Measurements from ENCODE around the gene TMEM62.
A peak's percentile ranks its signal among the peaks of the same experiment; 100 is the strongest.
"Not testable (repeated sequence)": the region's sequence is repeated elsewhere in the genome, so short reads cannot be mapped to it uniquely, and the experiment has no call there.

TMEM62 gene

DNA sequence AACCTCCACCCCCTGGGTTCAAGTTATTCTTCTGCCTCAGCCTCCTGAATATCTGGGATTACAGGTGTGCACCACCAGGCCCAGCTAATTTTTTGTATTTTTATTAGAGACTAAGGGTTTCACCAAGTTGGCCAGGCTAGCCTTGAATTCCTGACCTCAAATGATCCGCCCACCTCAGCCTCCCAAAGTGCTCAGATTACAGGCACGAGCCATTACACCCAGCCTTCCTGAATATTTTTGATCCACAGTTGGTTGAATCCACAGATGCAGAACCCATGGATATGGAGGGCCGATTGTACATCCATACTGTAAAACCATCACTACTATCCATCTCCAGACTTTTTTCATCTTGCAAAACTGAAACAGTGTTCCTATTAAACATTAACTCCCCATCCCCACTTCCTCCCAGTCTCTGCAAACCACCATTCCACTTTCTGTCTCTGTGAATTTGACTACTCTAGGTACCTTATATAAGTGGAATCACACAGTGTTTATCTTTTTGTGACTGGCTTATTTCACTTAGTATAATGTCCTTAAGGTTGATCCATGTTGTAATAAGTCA lies 8.2 kb upstream of the TMEM62 start:
- DNase-seq: no peak

DNA sequence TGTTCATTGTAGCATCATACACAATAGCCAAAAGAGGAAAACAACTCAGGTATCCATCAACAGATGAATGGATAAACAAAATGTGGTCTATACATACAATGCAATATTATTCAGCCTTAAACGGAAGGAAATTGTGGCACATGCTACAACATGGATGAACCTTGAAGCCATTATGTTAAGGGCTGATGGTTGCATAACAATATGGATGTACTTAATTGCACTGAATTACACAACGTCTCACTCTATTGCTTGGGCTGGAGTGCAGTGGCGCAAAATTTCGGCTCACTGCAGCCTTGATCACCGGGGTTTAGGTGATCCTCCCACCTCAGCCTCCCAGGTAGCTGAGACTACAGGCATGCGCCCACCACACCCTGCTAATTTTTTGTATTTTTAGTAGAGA lies 7.0 kb upstream of the TMEM62 start:
- no peak for DNase-seq

GRCh38 chr15:43127752-43128151 lies 5.6 kb upstream of the TMEM62 start:
- peak; percentile 73 for DNase-seq

DNA sequence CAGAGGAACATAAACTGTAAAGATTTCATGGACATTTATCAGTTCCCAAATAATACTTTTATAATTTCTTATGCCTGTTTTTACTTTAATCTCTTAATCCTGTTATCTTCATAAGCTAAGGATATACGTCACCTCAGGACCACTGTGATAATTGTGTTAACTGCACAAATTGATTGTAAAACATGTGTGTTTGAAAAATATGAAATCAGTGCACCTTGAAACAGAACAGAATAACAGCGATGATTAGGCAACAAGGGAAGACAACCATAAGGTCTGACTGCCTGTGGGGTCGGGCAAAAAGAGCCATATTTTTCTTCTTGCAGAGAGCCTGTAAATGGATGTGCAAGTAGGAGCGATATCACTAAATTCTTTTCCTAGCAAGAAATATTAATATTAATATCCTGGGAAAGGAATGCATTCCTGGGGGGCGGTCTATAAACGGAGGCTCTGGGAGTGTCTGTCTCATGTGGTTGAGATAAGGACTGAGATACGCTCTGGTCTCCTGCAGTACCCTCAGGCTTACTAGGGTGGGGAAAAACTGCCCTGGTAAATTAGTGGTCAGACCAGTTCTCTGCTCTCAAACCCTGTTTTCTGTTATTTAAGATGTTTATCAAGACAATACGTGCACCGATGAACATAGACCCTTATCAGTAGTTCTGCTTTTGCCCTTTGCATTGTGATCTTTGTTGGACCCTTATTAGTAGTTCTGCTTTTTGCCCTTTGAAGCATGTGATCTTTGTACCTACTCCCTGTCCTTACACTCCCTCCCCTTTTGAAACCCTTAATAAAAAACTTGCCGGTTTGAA lies 5.0 kb upstream of the TMEM62 start:
- DNase-seq: not testable (repeated sequence)

DNA sequence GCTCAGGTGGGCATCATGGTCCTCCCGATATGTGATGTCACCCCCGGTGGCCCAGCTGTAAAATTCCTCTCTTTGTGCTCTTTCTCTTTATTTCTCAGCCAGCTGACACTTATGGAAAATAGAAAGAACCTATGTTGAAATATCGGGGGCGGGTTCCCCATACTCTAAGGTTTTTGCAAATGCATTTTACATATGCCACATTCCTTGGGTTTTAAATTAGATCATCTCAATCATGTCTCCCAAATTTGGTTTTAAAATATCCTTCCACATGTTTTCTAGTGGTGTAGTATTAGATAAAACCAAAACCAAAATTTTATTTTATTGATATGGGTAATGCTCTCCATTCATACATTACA lies 4.4 kb upstream of the TMEM62 start:
- DNase-seq: no peak

- DNase-seq: no peak
Observed at GRCh38 chr15:43132830-43133429, 456 bp upstream of the TMEM62 start.

- DNase-seq: no peak
Observed at GRCh38 chr15:43134157-43134635, 810 bp downstream of the TMEM62 start.

DNA sequence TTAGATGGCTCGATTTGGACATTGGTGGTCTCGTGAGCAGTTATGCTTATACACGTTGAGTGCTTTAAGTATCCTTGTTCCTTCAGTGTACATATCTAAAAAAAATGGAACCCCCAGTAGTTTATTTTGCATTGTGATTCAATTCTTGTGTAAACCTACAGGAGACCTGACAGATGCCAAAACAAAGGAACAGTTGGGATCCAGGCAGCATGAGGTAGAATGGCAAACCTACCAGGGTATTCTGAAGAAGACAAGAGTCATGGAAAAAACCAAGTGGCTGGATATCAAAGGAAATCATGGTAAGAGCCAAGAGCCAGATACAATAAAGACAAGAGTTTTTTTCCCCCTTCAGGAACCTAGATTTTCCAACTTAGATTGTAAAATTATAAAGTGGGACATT lies 2.0 kb downstream of the TMEM62 start:
- DNase-seq: no peak

DNA sequence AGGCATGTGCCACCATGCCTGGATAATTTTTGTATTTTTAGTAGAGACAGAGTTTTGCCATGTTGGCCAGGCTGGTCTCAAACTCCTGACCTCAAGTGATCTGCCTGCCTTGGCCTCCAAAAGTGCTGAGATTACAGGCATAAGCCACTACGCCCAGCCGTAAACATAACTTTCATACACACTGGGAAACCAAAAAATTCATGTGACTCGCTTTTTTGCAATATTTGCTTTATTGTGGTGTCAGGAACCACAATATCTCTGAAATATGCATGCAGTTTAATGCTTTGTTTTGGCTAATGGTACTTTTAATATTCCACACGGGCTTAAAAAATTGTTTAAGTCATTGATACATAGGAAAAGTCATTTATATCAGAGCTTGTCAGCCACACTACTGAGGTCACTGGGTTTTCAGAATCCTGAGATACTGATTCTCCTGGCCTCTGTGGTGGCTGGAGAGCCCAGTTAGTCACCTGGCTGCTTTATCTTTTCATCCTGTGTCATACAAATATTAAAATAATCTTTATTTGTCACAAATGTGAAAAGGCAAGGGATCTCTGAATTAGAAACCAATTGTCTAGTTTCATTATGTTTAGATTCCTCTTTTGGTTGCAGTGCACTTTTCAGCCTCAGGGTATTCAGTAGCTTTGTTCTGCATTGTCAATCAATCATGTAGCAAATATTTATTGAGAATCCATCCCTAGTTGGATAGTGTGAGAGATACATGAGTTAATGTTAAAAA lies 10.0 kb downstream of the TMEM62 start:
- DNase-seq: no peak

DNA sequence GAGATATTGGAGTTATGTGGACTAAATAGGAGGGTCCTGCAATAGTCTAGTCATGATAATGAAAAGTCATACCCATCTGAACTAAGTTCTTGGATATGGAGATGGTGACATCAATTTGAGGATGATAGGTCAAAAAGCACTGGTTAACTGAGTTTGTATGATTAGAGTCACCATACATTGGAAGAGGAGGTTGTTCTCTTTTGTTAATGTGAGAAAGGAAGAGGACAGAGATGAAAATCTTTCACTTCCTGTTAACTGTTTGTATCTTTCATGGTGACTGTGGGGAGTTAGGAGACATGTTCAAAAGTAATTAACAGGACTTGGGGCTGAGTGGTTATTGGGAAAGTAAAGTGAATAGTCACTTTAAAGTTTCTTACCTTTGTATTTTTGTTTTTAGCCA lies 11.1 kb downstream of the TMEM62 start:
- DNase-seq: no peak

DNA sequence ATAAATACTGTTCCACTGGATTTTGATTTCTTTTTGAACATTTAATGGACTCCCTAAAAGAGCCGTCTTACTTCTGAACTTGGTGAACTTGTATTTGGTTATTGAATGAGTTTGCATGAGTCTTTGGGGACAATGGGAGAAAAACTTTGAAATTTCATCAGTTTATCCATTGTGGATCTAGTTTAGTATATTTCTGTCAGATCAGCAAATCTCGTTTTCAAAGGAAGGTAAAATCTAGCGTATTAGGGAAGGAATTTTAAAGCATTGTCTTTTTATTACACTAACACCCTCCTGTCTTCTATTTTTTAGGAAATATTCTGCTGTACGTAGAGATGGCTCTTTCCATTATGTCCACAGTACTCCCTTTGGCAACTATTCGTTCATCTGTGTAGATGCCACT lies 12.8 kb downstream of the TMEM62 start:
- no peak for DNase-seq

GRCh38 chr15:43150191-43150929 lies 17.0 kb downstream of the TMEM62 start:
- no peak for DNase-seq

GRCh38 chr15:43151688-43152087 lies 18.3 kb downstream of the TMEM62 start:
- DNase-seq: no peak

GRCh38 chr15:43153269-43153668 lies 19.9 kb downstream of the TMEM62 start:
- no peak for DNase-seq

DNA sequence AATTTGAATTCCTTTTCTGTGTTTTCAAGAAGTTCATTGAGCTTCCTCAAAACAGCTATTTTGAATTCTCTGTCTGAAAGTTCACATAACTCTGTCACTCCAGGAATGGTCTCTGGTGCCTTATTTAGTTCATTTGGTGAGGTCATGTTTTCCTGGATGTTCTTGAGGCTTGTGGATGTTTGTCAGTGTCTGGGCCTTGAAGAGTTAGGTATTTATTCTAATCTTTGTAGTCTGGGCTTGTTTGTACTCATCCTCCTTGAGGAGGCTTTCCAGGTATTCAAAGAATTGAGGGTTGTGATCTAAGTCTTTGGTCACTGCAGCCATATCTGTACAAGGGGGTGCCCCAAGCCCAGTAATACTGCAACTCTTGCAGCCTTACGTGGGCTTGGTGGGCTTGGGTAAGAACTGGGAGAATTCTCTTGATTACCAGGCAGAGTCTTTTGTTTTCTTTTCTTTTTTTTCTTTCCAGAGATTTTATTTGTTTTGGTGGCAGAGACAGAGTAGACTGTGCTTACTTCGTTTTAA lies 32.5 kb downstream of the TMEM62 start:
- DNase-seq: no peak

DNA sequence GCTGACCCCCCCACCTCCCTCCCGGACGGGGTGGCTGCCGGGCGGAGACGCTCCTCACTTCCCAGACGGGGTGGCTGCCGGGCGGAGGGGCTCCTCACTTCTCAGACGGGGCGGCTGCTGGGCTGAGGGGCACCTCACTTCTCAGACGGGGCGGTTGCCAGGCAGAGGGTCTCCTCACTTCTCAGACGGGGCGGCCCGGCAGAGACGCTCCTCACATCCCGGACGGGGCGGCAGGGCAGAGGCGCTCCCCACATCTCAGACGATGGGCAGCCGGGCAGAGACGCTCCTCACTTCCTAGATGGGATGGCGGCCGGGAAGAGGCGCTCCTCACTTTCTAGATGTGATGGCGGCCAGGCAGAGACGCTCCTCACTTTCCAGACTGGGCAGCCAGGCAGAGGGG lies 33.9 kb downstream of the TMEM62 start:
- not testable (repeated sequence) for DNase-seq

- no peak for DNase-seq
Observed at GRCh38 chr15:43168192-43169107, 35.1 kb downstream of the TMEM62 start.

GRCh38 chr15:43169888-43170287 lies 36.5 kb downstream of the TMEM62 start:
- no peak for DNase-seq

DNA sequence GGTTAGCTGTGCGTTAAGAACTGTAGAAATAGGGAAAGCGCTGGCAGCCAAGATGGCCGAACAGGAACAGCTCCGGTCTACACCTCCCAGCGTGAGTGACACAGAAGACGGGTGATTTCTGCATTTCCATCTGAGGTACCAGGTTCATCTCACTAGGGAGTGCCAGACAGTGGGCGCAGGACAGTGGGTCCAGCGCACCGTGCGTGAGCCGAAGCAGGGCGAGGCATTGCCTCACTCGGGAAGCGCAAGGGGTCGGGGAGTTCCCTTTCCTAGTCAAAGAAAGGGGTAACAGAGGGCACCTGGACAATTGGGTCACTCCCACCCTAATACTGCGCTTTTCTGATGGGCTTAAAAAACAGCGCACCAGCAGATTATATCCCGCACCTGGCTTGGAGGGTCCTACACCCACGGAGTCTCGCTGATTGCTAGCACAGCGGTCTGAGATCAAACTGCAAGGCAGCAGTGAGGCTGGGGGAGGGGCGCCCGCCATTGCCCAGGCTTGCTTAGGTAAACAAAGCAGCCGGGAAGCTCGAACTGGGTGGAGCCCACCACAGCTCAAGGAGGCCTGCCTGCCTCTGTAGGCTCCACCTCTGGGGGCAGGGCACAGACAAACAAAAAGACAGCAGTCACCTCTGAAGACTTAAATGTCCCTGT lies 42.4 kb downstream of the TMEM62 start:
- not testable (repeated sequence) for DNase-seq

- not testable (repeated sequence) for DNase-seq
Observed at GRCh38 chr15:43177147-43177546, 43.8 kb downstream of the TMEM62 start.

GRCh38 chr15:43183270-43183669 lies 49.9 kb downstream of the TMEM62 start:
- no peak for DNase-seq
